Right cardiac atrium (tissue), 5 donors: ENCODE results near the gene TCP11. TPM values are rescaled to one million over a fixed set of nuclear protein-coding genes. Genes with fewer than 3 reads are reported as not detected.

ENCODE experiments used
- ATAC-seq, 2 donors: fragments of 200-7000 bp; cut with Tn5 transposase; one replicate each; pipeline versions ENCODE4 v1.8.0 to v1.9.1; 2020; ENCODE audit warnings: moderate library complexity in 2 of 2, mild to moderate bottlenecking in 1 of 2
- DNase-seq, 3 donors: peaks; one replicate each; pipeline ENCODE4 v3.0.0-alpha.2; 2020
- H3K27ac ChIP-seq: one replicate; pipeline ENCODE4 v1.5.1; 2013; ENCODE audit warnings: mild to moderate bottlenecking, low read length, control low read depth, moderate library complexity
- H3K27me3 ChIP-seq: one replicate; pipeline ENCODE4 v1.6.1; 2013; ENCODE audit not compliant: control insufficient read depth, insufficient read depth
- H3K4me1 ChIP-seq: one replicate; pipeline ENCODE4 v1.6.1; 2013; ENCODE audit warnings: low read length; ENCODE audit not compliant: control insufficient read depth, insufficient read depth
- H3K4me3 ChIP-seq: one replicate; pipeline ENCODE4 v1.5.1; 2013; ENCODE audit warnings: low read length, control low read depth
- H3K9me3 ChIP-seq: one replicate; pipeline ENCODE4 v1.6.1; 2013; ENCODE audit warnings: low read length; ENCODE audit not compliant: control insufficient read depth
- WGBS: extraction: QIAGEN DNeasy Blood & Tissue Kit; methylation state at CpG from one replicate; pipeline ENCODE4 v1.1.7; 2013; 5-methylcytosine and 5-hydroxymethylcytosine counted together
- intact Hi-C, 4 donors: fragments of 100-400 bp; cut with DNase I; formaldehyde crosslinking; loops; one replicate each; pipeline versions ENCODE4 v1.11.0 to v1.14.0; 2022 to 2023
- polyA plus RNA-seq: library from polyadenylated mRNA; stranded (reverse); fragments of 200-250 nt; gene quantifications from one replicate; pipeline ENCODE4 v1.2.3, GENCODE V29; 2013
- total RNA-seq, 4 donors: library from RNA; stranded (reverse); fragmentation: NEBNext Ultra II Directional; extraction: Animal tissue kit (Norgen Biotek cat#: 25700); gene quantifications; one replicate each; pipeline ENCODE4 v1.2.1, GENCODE V29; 2021
- donor health status: healthy with polysubstance abuse.
- donor health status: DM: no; HTN: yes; CAD: no.
- donor health status: DM: no; HTN: no; CAD: no.
- donor health status: DM: no; HTN: yes; CAD: no; lungs with severe emphysema.
- donor health status: DM: yes; HTN: yes; CAD: no.

Gene TCP11
- total and polyA plus RNA-seq, 5 donors, result 0.07 TPM; not detected in 4

GRCh38 chr6:35079311-35080000, 61.7 kb downstream of the TCP11 start:
- ATAC-seq, result no peak
- 91% methylated on average over 23 of the region's 23 CpGs for WGBS
- DNase-seq, result no peak
- intact Hi-C loops, result no loop called here
- Histone ChIP-seq H3K9me3 (no peaks in the 10 kb centered on the region), H3K4me3 (no peak overlapping the region), H3K27ac (no peak overlapping the region), H3K4me1 (no peaks in the 10 kb centered on the region), H3K27me3 (no peaks in the 10 kb centered on the region)

GRCh38 chr6:35078896-35079295, 62.2 kb downstream of the TCP11 start:
- ATAC-seq (no peak), DNase-seq (peak in 1 of 3 donors; percentile 36)
- no peak overlapping the region for H3K27ac ChIP-seq
- intact Hi-C loops, result no loop called here
- H3K4me1 ChIP-seq, result no peaks in the 10 kb centered on the region
- H3K9me3 ChIP-seq, result no peaks in the 10 kb centered on the region
- H3K27me3 ChIP-seq, result no peaks in the 10 kb centered on the region
- 92% methylated on average over 11 of the region's 11 CpGs for WGBS
- no peak overlapping the region for H3K4me3 ChIP-seq

GRCh38 chr6:35078226-35078850, 62.8 kb downstream of the TCP11 start:
- no peak for ATAC-seq
- DNase-seq, result peak in 1 of 3 donors; percentile 40
- Histone ChIP-seq H3K27ac (no peak overlapping the region), H3K4me3 (no peak overlapping the region), H3K9me3 (no peaks in the 10 kb centered on the region), H3K27me3 (no peaks in the 10 kb centered on the region), H3K4me1 (peaks cover under 1% of the 10 kb centered on the region)
- intact Hi-C loops, result no loop called here
- WGBS, result 95% methylated on average over 20 of the region's 20 CpGs

GRCh38 chr6:35077713-35078105, 63.4 kb downstream of the TCP11 start:
- peaks cover 4% of the 10 kb centered on the region for H3K4me1 ChIP-seq
- no peak overlapping the region for H3K4me3 ChIP-seq
- H3K9me3 ChIP-seq, result no peaks in the 10 kb centered on the region
- WGBS, result 85% methylated on average over 11 of the region's 11 CpGs
- H3K27ac ChIP-seq, result no peak overlapping the region
- intact Hi-C loops, result no loop called here
- ATAC-seq (no peak), DNase-seq (peak in 1 of 3 donors; percentile 32)
- no peaks in the 10 kb centered on the region for H3K27me3 ChIP-seq

GRCh38 chr6:35076997-35077712, 64.0 kb downstream of the TCP11 start:
- intact Hi-C loops, result no loop called here
- no peak overlapping the region for H3K27ac ChIP-seq
- 87% methylated on average over 17 of the region's 17 CpGs for WGBS
- no peak overlapping the region for H3K4me3 ChIP-seq
- H3K4me1 ChIP-seq, result peaks cover 4% of the 10 kb centered on the region
- no peaks in the 10 kb centered on the region for H3K27me3 ChIP-seq
- DNase-seq, result peak in 1 of 3 donors; percentile 19
- H3K9me3 ChIP-seq, result no peaks in the 10 kb centered on the region
- no peak for ATAC-seq

- intact Hi-C loops, result no loop called here
- ATAC-seq (no peak), DNase-seq (peak in 2 of 3 donors; percentile 34 to 36)
- no peaks in the 10 kb centered on the region for H3K27me3 ChIP-seq
- H3K4me1 ChIP-seq, result peaks cover 4% of the 10 kb centered on the region
- H3K27ac ChIP-seq, result no peak overlapping the region
- H3K4me3 ChIP-seq, result no peak overlapping the region
- 90% methylated on average over 20 of the region's 20 CpGs for WGBS
- H3K9me3 ChIP-seq, result no peaks in the 10 kb centered on the region
These were observed 67.2 kb downstream of the TCP11 start for GRCh38 chr6:35073766-35074471.

GRCh38 chr6:35073211-35073610, 67.9 kb downstream of the TCP11 start:
- no peak for ATAC-seq
- peak in 2 of 3 donors; percentile 38 to 45 for DNase-seq
- intact Hi-C loops, result no loop called here
- Histone ChIP-seq H3K9me3 (no peaks in the 10 kb centered on the region), H3K27me3 (no peaks in the 10 kb centered on the region), H3K4me3 (no peak overlapping the region), H3K27ac (peak overlapping the region; percentile 8), H3K4me1 (peaks cover 4% of the 10 kb centered on the region)
- WGBS, result 90% methylated on average over 10 of the region's 10 CpGs

- peak in 2 of 3 donors; percentile 9 to 18 for DNase-seq
- Histone ChIP-seq H3K4me3 (no peak overlapping the region), H3K27me3 (no peaks in the 10 kb centered on the region), H3K27ac (no peak overlapping the region), H3K4me1 (peaks cover 4% of the 10 kb centered on the region), H3K9me3 (no peaks in the 10 kb centered on the region)
- intact Hi-C loops, result no loop called here
- no peak for ATAC-seq
- 91% methylated on average over 9 of the region's 9 CpGs for whole genome bisulfite sequencing
These were observed 68.5 kb downstream of the TCP11 start for GRCh38 chr6:35072698-35073055.

GRCh38 chr6:35072051-35072697, 69.0 kb downstream of the TCP11 start:
- DNase-seq (peak in 2 of 3 donors; percentile 46 to 76), ATAC-seq (no peak)
- intact Hi-C loops, result no loop called here
- Histone ChIP-seq H3K4me3 (no peak overlapping the region), H3K27me3 (no peaks in the 10 kb centered on the region), H3K9me3 (no peaks in the 10 kb centered on the region), H3K4me1 (peaks cover 4% of the 10 kb centered on the region), H3K27ac (no peak overlapping the region)
- 69% methylated on average over 15 of the region's 15 CpGs for whole genome bisulfite sequencing

- H3K27ac ChIP-seq, result no peak overlapping the region
- intact Hi-C loops, result no loop called here
- no peak overlapping the region for H3K4me3 ChIP-seq
- H3K27me3 ChIP-seq, result no peaks in the 10 kb centered on the region
- peak in 2 of 3 donors; percentile 26 to 41 for DNase-seq
- no peaks in the 10 kb centered on the region for H3K9me3 ChIP-seq
- 81% methylated on average over 12 of the region's 12 CpGs for WGBS
- ATAC-seq, result no peak
- peaks cover 4% of the 10 kb centered on the region for H3K4me1 ChIP-seq
These were observed 69.7 kb downstream of the TCP11 start for GRCh38 chr6:35071347-35071994.
